Measurements from ENCODE around the gene BDH2.

BDH2 gene

DNA sequence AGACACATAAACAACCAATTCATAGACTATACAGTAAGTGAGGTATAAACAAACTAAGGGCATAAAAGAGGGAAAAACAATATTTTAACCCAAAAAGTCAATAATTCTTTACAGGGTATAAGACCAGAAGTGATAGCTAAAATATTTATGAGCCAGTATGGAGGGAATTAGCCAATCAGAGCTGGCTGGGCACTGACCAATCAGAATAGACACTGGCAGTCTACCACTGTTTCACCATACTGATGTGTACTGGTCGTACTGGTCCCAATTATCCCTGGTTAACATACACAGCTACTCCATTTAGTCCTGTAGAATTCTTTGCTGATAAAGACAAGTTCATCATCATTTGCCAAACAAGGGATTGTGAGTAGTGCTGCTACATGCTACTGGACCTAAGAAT lies 70.3 kb downstream of the BDH2 start:
- peaks cover 13% of the 10 kb centered on the region for H3K36me3 ChIP-seq (ENCODE audit: control insufficient read depth, insufficient read depth, low read length)
- H3K27me3 ChIP-seq (replicated peaks; ENCODE audit: control insufficient read depth, insufficient read depth, low read length, poor library complexity, severe bottlenecking), result no peaks in the 10 kb centered on the region
- no peak overlapping the region for H3K27ac ChIP-seq (ENCODE audit: insufficient read depth, low read length, poor library complexity, severe bottlenecking)
- no peak overlapping the region for H3K4me3 ChIP-seq (ENCODE audit: insufficient read depth, low read depth, low read length, poor library complexity, severe bottlenecking)
- H3K4me1 ChIP-seq (ENCODE audit: control insufficient read depth, insufficient read depth, low read length, poor library complexity, severe bottlenecking), result no peaks in the 10 kb centered on the region
- no peak for DNase-seq
- no peaks in the 10 kb centered on the region for H3K9me3 ChIP-seq (ENCODE audit: control insufficient read depth, low read length)

Data from effector memory CD4-positive, alpha-beta T cell (primary cell).